Stimulated activated CD4-positive, alpha-beta T cell treated with anti-CD3 and anti-CD28 coated beads, Interleukin-12 subunit alpha, Interleukin-12 subunit beta, amount 100 ng/mL, for 4 hours (primary cell): ENCODE results near the gene EML5.
"Not testable (repeated sequence)": the region's sequence is repeated elsewhere in the genome, so short reads cannot be mapped to it uniquely, and the experiment has no call there.

Source experiments
- DNase-seq: peaks from one replicate; pipeline ENCODE4 v3.0.0-alpha.2; 2020

EML5 gene

GRCh38 chr14:88799522-88799921 lies 6.8 kb upstream of the EML5 start:
- DNase-seq = no peak

DNA sequence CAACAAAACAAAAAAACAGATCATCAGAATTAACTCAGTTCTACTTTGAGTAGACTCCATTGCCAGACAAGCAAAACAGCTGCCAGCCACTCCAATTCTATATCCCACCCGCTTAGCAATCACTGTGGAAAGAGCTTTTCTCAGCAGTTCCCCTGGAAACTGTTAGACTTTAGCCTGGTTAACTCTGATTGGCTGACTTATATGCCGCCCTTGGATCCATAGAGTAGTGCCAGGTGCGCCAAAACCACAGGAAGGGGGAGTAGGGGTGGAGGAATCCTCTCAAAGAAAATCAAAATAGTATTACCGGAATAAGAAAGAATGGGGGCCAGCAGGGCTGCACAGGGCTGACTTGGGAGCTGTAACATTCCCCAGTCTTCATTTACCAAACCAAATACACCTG lies 5.4 kb upstream of the EML5 start:
- DNase-seq = no peak

GRCh38 chr14:88793259-88793625 lies 489 bp upstream of the EML5 start:
- DNase-seq = no peak

DNA sequence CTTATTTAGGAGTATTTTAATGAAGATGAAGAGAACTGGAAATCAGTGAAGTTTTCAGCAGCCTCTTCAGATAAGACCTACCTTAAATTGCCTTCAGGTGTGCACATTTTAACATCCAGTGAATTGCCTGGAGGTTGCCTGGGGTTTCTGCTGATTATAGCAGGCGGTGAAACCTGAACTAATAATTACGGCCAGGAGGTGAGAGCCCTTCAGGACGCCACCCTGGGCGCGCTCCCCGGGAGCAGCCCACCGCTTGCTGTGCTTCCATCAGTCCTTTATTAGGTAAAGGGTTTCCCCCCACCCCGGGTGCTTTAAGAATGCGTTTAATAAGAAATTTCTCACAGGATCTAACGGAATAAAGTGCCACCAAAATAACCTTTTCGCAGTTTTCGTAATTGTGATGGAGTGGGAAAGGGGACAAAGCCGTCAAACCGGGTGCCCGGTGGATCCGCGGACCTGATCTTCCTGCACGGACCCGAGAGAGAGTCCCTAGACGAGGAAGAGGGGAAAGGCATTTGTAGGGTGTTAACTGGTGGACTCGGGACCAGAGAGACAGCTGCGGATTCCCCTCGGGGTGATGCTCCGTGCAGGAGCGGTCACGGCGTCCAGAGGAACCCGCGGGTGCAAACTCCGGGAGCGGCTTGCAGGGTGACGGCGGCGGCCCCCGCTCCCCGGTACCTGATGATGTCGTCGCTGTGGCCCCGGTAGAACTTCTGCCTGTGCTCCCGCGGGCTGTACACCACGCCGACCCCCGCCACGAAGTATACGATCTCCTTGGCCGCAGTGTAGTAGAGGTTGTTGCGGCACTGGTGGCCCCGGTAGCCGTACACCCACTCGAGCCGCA lies 902 bp downstream of the EML5 start:
- peak; percentile 30 for DNase-seq

GRCh38 chr14:88791252-88791621 lies 1.5 kb downstream of the EML5 start:
- DNase-seq = no peak

DNA sequence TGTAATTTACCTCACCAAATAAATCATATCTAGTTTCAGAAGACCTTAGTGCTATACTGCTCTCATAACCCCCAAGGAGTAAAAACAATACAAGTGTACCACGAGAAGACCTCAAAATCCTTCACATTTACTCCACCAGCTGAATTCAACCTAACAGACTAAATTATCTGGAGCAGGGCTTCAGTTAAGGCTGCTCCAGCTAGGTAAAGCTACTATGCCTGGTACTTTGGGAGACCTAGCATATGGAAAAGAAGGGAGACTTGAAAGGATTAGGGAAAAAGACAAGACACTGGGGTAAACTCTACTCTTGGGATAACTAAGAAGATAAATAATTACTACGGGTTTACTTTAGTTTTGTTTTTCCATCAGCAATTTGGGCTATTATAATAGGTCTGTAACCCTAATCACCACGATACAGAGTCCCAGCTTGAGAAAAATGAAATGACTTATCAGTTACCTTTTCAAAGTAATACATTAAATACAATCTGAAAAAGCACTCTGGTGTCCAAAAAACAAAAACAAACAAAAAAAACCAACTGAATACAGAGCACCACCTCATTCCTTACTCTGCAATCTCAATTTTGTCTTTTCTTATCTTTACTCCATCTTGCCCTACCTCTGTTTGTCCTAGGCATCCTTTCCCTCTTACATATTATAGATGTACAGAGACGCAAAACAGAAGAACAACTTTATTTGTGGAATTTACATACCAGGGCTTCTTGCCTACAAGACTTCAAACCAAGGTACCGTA lies 2.1 kb downstream of the EML5 start:
- no peak for DNase-seq

GRCh38 chr14:88789573-88789972 lies 3.2 kb downstream of the EML5 start:
- DNase-seq = not testable (repeated sequence)

GRCh38 chr14:88786715-88787114 lies 6.0 kb downstream of the EML5 start:
- DNase-seq = no peak

DNA sequence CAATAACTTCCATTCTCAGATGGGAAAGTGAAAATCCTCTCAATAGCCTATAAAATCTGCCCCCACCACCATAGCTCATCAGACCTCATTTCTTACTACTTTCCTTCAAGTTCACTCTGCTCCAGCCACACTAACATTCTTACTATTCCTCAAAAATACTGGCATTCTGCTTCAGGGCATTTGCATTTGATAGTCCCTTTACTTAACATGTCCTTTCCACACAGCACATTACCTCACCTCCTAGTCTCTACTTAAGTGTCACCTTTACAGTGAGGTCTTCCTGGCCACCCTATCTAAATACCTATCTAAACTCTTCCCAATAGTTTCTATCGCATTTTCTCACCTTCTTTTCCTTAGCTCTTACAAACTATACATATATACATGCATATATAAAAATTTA lies 6.8 kb downstream of the EML5 start:
- no peak for DNase-seq

DNA sequence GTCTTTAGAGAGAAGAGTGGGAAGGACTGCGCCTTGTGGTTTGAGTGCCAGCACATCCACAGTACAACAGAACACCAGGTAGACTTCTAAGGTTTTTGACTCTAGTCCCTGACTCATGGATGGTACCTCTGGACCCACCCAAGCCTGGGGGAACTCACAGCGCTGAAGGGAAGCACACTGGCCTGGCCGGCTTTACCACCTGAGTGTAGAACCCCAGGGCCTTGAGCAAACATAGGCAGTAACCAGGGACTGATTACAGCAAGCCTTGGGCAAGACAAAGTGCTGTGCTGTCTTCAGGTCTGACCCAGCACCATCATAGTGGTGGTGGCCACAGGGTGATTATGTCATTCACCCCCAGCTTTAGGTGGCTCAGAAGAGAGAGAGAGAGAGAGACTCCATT lies 17.2 kb downstream of the EML5 start:
- no peak for DNase-seq

DNA sequence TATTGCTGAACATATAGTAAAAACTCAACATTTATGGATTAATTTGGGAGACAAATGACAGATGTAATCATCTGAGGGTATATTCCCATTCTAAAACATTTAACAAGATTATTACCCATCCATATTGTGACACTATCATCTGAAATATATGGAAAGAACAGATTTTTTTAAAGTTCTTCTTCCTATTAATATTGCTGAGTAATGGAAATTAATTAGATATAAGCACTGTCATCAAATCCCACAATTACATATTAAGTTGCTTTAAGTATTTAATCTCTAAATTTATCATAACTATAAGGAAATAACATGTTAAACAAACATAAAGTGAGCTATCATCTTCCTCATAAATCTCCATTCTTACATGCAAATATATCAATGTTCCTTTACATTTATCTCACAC lies 22.0 kb downstream of the EML5 start:
- DNase-seq = no peak

GRCh38 chr14:88765130-88765529 lies 27.6 kb downstream of the EML5 start:
- DNase-seq = no peak

- no peak for DNase-seq
Observed at GRCh38 chr14:88753873-88754272, 38.9 kb downstream of the EML5 start.

GRCh38 chr14:88750945-88751344 lies 41.8 kb downstream of the EML5 start:
- DNase-seq = no peak

DNA sequence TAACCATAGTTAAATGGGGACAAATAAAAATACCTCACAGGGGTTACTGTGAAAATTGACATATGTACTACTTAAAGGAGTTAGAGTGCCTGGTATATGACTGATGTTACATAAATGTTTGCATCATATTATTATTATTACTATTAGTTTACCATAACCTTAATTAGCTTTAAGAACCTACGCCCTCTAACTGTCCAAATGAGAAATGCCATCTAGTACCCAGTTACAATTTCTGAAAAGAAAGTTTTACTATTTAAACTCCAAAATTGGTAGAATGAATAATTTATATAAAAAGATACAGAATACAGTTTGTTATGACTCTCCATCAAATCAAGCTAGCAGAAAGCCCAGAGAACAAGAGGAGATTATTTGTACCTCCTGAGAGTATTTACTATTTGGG lies 42.3 kb downstream of the EML5 start:
- no peak for DNase-seq

GRCh38 chr14:88749139-88749538 lies 43.6 kb downstream of the EML5 start:
- no peak for DNase-seq

GRCh38 chr14:88748288-88748687 lies 44.5 kb downstream of the EML5 start:
- DNase-seq = no peak

DNA sequence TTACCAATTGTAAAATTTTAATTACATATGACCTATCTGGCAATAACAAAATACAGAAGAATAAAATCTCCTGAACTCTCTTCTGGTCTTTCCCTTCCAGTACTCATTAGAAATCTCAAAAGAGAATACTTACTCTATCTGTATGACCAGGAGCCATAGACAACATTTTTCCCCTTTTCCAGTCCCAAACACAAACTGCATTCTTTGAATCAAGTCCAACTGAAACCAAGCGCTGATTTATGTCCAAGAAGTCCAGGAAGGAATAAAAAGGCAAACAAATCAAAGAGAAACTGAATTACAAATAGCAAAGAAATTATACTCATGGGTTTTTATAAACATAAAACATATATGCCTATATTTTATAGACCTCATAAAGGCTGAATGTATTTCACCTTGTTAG lies 46.7 kb downstream of the EML5 start:
- no peak for DNase-seq

DNA sequence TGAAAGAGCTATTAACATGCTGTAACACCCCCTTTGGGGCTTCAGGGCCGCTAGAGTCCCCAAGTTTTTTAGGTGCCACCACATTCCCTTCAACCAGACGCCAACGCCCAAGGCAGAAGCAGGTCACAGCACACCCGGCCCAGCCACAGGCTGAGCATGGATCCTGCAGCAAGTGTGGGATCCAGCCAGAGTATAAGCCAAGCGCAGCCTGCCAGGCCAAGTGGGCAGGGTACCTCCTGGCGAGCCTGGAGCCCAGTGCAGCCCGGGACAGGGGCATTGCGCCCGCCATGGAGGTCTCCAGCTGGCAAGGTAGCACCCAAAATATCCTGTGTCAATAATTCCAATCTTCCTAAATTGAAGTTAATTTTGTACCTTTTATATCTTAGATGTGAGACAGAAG lies 55.5 kb downstream of the EML5 start:
- DNase-seq = no peak

GRCh38 chr14:88733121-88733520 lies 59.6 kb downstream of the EML5 start:
- no peak for DNase-seq

DNA sequence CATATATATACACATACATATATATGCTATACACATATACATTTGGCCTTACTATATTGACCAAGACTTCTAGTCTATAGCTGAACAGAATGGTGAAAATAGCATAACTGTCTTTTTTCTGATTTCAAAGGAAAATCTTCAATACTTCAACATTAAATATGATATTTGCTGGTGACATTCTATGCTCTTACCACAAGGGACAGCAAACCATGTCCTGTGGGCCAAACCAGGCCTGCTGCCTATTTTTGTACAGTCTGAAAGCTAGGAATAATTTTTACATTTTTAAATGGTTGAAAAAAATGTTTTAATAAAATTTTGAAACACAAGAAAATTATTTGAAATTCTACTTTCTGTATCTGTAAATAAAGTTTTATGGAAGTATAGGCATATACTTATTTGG lies 63.6 kb downstream of the EML5 start:
- DNase-seq = no peak

DNA sequence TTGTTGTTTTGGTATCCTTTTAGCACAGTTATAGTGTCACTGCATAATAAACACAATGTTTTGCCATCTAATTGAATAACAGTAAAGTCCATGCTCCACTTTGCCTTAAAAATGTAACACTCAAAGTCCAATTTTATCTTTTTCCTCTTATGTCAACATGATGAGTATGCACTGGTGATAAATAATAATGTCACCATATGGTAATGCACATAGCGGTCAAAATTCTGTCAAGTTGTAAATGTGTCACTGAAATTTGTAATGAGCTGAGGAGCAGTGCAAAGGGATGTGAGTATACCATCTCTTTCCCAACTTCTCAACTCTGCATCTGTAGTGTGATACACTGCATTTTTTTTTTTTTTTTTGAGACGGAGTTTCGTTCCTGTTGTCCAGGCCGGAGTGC lies 65.7 kb downstream of the EML5 start:
- no peak for DNase-seq

DNA sequence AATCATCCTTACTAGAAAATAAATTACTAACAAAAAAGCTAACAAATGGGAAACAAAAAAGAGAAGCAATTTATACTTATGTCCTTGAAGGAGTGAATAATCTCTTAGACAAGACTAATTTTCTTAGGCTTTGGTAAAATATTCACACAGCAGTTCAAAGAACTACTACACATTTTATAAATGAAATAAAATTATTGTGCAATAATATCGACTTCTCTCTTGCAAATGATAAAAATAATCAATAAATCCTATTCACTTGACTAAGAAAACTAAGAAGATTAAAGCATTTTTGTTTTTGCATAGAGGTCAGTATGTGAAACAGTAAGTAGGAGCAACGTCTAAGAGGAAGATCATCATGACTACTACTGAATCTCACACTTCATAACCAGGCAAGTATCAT lies 82.0 kb downstream of the EML5 start:
- no peak for DNase-seq

GRCh38 chr14:88707088-88707487 lies 85.7 kb downstream of the EML5 start:
- DNase-seq = no peak

GRCh38 chr14:88706425-88706824 lies 86.3 kb downstream of the EML5 start:
- no peak for DNase-seq
